ENCODE measurements around the gene CEP41. TPM values are rescaled to one million over a fixed set of nuclear protein-coding genes. Genes with fewer than 3 reads are reported as not detected.

CEP41 gene
- total RNA-seq, 4 donors from 2014 or later, result 1.9 to 14.0 (median 5.6) TPM

GRCh38 chr7:130409712-130410072 lies 31.1 kb downstream of the CEP41 start:
- TF ChIP-seq CTCF (IDR thresholded peaks at IDR 0.05), result no peak
- TF ChIP-seq POLR2A (IDR thresholded peaks at IDR 0.05), result no peak
- Histone ChIP-seq H3K36me3 (no peaks in the 10 kb centered on the region), H3K27me3 (no peaks in the 10 kb centered on the region), H3K27ac (no peak overlapping the region), H3K9me3 (no peaks in the 10 kb centered on the region), H3K4me3 (no peak overlapping the region), H3K4me1 (no peaks in the 10 kb centered on the region)
- DNase-seq, result no peak

- Histone ChIP-seq H3K9me3 (no peaks in the 10 kb centered on the region), H3K36me3 (no peaks in the 10 kb centered on the region), H3K4me1 (no peaks in the 10 kb centered on the region), H3K27me3 (no peaks in the 10 kb centered on the region), H3K27ac (no peak overlapping the region), H3K4me3 (no peak overlapping the region)
- no peak for DNase-seq
- no peak for TF ChIP-seq POLR2A (IDR thresholded peaks at IDR 0.05)
Measured at GRCh38 chr7:130409067-130409711, 31.6 kb downstream of the CEP41 start.

GRCh38 chr7:130405003-130405402 lies 35.8 kb downstream of the CEP41 start:
- no peak for TF ChIP-seq POLR2A (IDR thresholded peaks at IDR 0.05)
- no peak for TF ChIP-seq CTCF (IDR thresholded peaks at IDR 0.05)
- no peak for DNase-seq
- Histone ChIP-seq H3K4me1 (no peaks in the 10 kb centered on the region), H3K27me3 (no peaks in the 10 kb centered on the region), H3K4me3 (no peak overlapping the region), H3K9me3 (no peaks in the 10 kb centered on the region), H3K27ac (no peak overlapping the region), H3K36me3 (peaks cover 0 to 11% (median 0%) of the 10 kb centered on the region in 3 donors)

DNA sequence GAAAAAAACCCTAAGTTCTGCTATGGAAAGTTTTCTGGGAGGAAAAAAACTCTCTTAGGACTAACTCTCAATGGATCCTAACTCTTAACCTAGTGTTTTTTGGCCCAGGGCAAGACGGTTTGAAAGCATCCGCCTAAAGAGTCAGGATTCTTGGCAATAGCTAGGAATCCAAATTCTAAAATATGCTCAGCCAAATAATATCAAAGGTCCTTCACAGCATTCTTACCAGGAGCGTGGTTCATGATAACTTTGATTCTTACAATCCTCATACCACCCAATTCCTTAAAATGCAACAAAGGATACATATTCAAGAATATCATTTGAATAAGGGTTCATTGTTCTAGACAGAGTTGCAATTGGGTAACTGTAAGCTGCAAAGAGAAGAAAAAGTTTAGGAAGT lies 39.2 kb downstream of the CEP41 start:
- Histone ChIP-seq H3K27me3 (no peaks in the 10 kb centered on the region), H3K36me3 (peaks cover 0 to 11% (median 0%) of the 10 kb centered on the region in 3 donors), H3K27ac (no peak overlapping the region), H3K4me1 (no peaks in the 10 kb centered on the region), H3K4me3 (no peak overlapping the region), H3K9me3 (no peaks in the 10 kb centered on the region)
- DNase-seq, result no peak
- no peak for TF ChIP-seq CTCF (IDR thresholded peaks at IDR 0.05)
- TF ChIP-seq POLR2A (IDR thresholded peaks at IDR 0.05), result no peak

GRCh38 chr7:130401101-130401500 lies 39.7 kb downstream of the CEP41 start:
- no peak overlapping the region for H3K4me3 ChIP-seq
- H3K4me1 ChIP-seq, result no peaks in the 10 kb centered on the region
- H3K27ac ChIP-seq, result no peak overlapping the region
- TF ChIP-seq CTCF (IDR thresholded peaks at IDR 0.05) (no peak), POLR2A (IDR thresholded peaks at IDR 0.05) (no peak)
- H3K36me3 ChIP-seq, result peaks cover 0 to 11% (median 0%) of the 10 kb centered on the region in 3 donors
- DNase-seq, result no peak
- no peaks in the 10 kb centered on the region for H3K27me3 ChIP-seq
- H3K9me3 ChIP-seq, result no peaks in the 10 kb centered on the region

DNA sequence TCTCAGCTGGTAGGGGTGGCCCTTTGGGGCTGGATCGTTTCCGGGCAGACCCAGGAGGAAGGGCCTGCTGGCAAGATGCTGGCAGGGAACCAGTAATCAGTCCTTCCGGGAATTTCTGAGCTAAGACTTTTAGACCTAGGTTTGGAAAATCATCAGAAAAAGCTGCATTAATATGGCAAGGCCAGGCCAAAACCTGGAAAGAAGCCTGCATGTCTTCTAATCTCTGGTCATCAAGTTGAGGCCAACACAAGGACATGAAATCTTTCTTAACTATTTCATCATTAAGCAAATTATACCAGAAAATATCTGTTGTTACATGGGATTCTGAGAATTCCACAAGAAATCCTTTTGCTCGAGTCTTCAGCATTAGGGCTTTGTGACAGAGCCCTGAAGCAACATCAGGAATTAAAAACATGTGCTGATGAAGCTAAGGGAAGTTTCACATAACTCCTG lies 40.7 kb downstream of the CEP41 start:
- Histone ChIP-seq H3K4me1 (no peaks in the 10 kb centered on the region), H3K27me3 (no peaks in the 10 kb centered on the region), H3K4me3 (no peak overlapping the region), H3K27ac (no peak overlapping the region), H3K9me3 (no peaks in the 10 kb centered on the region), H3K36me3 (peaks cover 0 to 11% (median 0%) of the 10 kb centered on the region in 3 donors)
- TF ChIP-seq CTCF (IDR thresholded peaks at IDR 0.05), result no peak
- DNase-seq, result no peak

Data from Peyer's patch (tissue), 4 donors.